OCI-LY7 (cell line): ENCODE results near the gene SUGP2. TPM values are rescaled to one million over a fixed set of nuclear protein-coding genes. Genes with fewer than 3 reads are reported as not detected.

Experiments used
- BruUV-seq: library from RNA; stranded (reverse); fragments of 400-500 nt; replicated peaks from 2 replicates; lab custom pipeline; 2021; lab: Mats Ljungman, UMichigan
- CTCF ChIA-PET: fragments of 300-600 bp; sonication (Branson Sonifier 250); formaldehyde crosslinking; loops from one replicate; lab custom pipeline; 2022; ENCODE audit warnings: antibody characterized with exemption; ENCODE audit not compliant: unreplicated experiment; lab: Charles Lee
- POLR2A ChIA-PET: fragments of 300-600 bp; sonication (Branson Sonifier 250); formaldehyde crosslinking; loops from one replicate; lab custom pipeline; 2022; ENCODE audit warnings: antibody characterized with exemption; lab: Charles Lee
- DNase-seq: peaks from one replicate; pipeline ENCODE4 v3.0.0-alpha.2; 2015; ENCODE audit warnings: low spot score
- H2AFZ ChIP-seq: fragments of 200-600 bp; sonication (generic), shearing (Covaris generic); 2 replicates; pipeline ENCODE4 v1.6.1; 2014; ENCODE audit warnings: mild to moderate bottlenecking, antibody characterized with exemption, low read length, moderate library complexity
- H3K27ac ChIP-seq: fragments of 200-600 bp; sonication (generic); 2 replicates; pipeline ENCODE4 v1.5.1; 2014; ENCODE audit warnings: mixed run types, low read depth, mild to moderate bottlenecking, moderate library complexity, low read length, inconsistent platforms; ENCODE audit not compliant: poor library complexity, severe bottlenecking
- H3K36me3 ChIP-seq: fragments of 200-600 bp; sonication (generic); 2 replicates; pipeline ENCODE4 v1.6.1; 2014; ENCODE audit warnings: mild to moderate bottlenecking, antibody characterized with exemption, low read length, moderate library complexity, mixed read lengths; ENCODE audit not compliant: insufficient read depth
- H3K4me1 ChIP-seq: fragments of 200-600 bp; sonication (generic); 2 replicates; pipeline ENCODE4 v1.5.1; 2014; ENCODE audit warnings: mild to moderate bottlenecking, low read length; ENCODE audit not compliant: insufficient read depth, poor library complexity, severe bottlenecking
- H3K4me2 ChIP-seq: fragments of 200-600 bp; sonication (generic); 2 replicates; pipeline ENCODE4 v1.6.1; 2014; ENCODE audit warnings: mild to moderate bottlenecking, low read length
- H3K4me3 ChIP-seq: fragments of 200-600 bp; sonication (generic); 2 replicates; pipeline ENCODE4 v1.5.1; 2014; ENCODE audit warnings: mild to moderate bottlenecking, low read depth, low read length; ENCODE audit not compliant: poor library complexity, severe bottlenecking
- H3K79me2 ChIP-seq: fragments of 200-600 bp; sonication (generic); 2 replicates; pipeline ENCODE4 v1.6.1; 2016; ENCODE audit warnings: low read depth, mild to moderate bottlenecking, low read length, moderate library complexity, mixed read lengths; ENCODE audit not compliant: insufficient read depth
- H3K9me2 ChIP-seq: fragments of 200-600 bp; sonication (generic); 2 replicates; pipeline ENCODE4 v1.6.1; 2016; ENCODE audit warnings: mild to moderate bottlenecking, low read length, mixed read lengths; ENCODE audit not compliant: insufficient read depth
- H3K9me3 ChIP-seq: fragments of 200-600 bp; sonication (generic); 2 replicates; pipeline ENCODE4 v1.6.1; 2014; ENCODE audit warnings: mild to moderate bottlenecking, mixed run types, low read length, mixed read lengths
- H4K20me1 ChIP-seq: fragments of 200-600 bp; sonication (generic); 2 replicates; pipeline ENCODE4 v1.6.1; 2014; ENCODE audit warnings: mild to moderate bottlenecking, antibody characterized with exemption, low read length, moderate library complexity, mixed read lengths; ENCODE audit not compliant: insufficient read depth
- EZH2phosphoT487 ChIP-seq: fragments of 200-600 bp; sonication (generic); IDR thresholded peaks from 2 replicates; pipeline ENCODE4 v1.6.1; 2018; ENCODE audit warnings: low read depth, borderline replicate concordance, mild to moderate bottlenecking, mixed run types, antibody characterized with exemption, low read length, moderate library complexity, mixed read lengths
- intact Hi-C: fragments of 100-400 bp; cut with micrococcal nuclease; formaldehyde crosslinking; loops from one replicate; pipeline ENCODE4 v1.10.0; 2022; ENCODE audit not compliant: unreplicated experiment
- total RNA-seq, 2 experiments: library from RNA; depleted of rRNA in 1 of 2; stranded (reverse); fragments of >200 nt in 1 of 2; shearing (Covaris generic) in 1 of 2; gene quantifications; 2 replicates each; pipeline ENCODE4 v1.2.3, GENCODE V29; 2014 to 2022
- TF ChIP-seq, protein P1 (sequence below): fragments of 200-600 bp; sonication (generic); conservative IDR thresholded peaks from 2 replicates; pipeline ENCODE4 v1.5.1; 2014; ENCODE audit warnings: mild to moderate bottlenecking, antibody characterized with exemption, low read length, moderate library complexity, mixed read lengths

Gene SUGP2
- total RNA-seq, 2 experiments from 2014 or later = 111 to 229 TPM

DNA sequence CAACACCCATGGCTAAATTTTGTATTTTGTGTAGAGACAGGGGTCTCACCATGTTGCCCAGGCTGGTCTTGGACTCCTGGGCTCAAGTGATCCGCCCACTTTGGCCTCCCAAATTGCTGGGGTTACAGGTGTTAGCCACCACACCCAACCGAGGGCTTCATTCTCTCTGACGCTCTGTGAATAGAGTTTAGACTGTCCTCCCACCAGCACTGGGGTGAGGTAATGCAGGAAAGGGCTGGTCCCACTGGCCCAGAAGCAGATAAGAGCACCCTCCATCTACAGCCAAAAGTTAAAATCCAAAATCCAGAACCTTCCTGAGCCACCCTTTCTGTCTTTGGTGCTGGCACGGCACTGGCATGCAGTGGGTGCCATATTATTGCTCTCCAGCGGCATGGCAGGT is 60.5 kb downstream of the SUGP2 start:
- intact Hi-C loops = no loop called here
- CTCF ChIA-PET = no interaction called here
- Histone ChIP-seq H2AFZ (no peak overlapping the region), H3K36me3 (no peaks in the 10 kb centered on the region), H3K79me2 (no peaks in the 10 kb centered on the region), H3K4me2 (no peak overlapping the region), H3K4me1 (no peaks in the 10 kb centered on the region), H3K4me3 (no peak overlapping the region), H3K27ac (no peak overlapping the region), H3K9me3 (no peaks in the 10 kb centered on the region), H4K20me1 (no peaks in the 10 kb centered on the region), H3K9me2 (no peaks in the 10 kb centered on the region)
- no TSS peak for BruUV-seq
- no peak for DNase-seq
- POLR2A ChIA-PET = no interaction called here
- TF ChIP-seq EZH2phosphoT487 = no peak
- TF ChIP-seq, protein P1, sequence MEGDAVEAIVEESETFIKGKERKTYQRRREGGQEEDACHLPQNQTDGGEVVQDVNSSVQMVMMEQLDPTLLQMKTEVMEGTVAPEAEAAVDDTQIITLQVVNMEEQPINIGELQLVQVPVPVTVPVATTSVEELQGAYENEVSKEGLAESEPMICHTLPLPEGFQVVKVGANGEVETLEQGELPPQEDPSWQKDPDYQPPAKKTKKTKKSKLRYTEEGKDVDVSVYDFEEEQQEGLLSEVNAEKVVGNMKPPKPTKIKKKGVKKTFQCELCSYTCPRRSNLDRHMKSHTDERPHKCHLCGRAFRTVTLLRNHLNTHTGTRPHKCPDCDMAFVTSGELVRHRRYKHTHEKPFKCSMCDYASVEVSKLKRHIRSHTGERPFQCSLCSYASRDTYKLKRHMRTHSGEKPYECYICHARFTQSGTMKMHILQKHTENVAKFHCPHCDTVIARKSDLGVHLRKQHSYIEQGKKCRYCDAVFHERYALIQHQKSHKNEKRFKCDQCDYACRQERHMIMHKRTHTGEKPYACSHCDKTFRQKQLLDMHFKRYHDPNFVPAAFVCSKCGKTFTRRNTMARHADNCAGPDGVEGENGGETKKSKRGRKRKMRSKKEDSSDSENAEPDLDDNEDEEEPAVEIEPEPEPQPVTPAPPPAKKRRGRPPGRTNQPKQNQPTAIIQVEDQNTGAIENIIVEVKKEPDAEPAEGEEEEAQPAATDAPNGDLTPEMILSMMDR = no peak

DNA sequence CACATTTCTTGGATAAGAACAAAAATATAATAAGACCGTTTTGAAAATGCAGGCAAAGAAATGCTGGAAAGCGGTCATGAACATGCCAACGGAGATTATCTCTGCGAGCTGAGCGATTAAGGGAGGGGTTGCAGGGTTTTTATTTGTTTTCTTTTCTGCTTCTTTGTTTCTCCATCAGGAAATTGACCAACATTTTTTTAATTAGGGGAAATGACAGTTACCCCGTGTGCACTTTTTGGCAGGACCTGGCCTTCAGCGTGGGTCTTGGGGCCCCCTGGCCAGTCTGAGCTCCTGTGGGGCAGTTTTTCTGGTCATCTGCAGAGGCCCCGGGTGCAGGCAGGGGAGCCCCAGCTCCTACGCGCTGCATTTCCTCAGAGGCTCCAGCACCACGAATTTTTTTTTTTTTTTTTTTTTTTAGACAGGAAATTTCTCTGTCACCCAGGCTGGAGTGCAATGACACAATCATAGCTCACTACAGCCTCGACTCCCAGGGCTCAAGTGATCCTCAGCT is 61.0 kb downstream of the SUGP2 start:
- Histone ChIP-seq H3K27ac (no peak overlapping the region), H3K4me1 (no peaks in the 10 kb centered on the region), H3K36me3 (no peaks in the 10 kb centered on the region), H2AFZ (no peak overlapping the region), H3K4me2 (no peak overlapping the region), H3K79me2 (no peaks in the 10 kb centered on the region), H3K9me2 (no peaks in the 10 kb centered on the region), H3K9me3 (no peaks in the 10 kb centered on the region), H4K20me1 (no peaks in the 10 kb centered on the region), H3K4me3 (no peak overlapping the region)
- no peak for DNase-seq
- CTCF ChIA-PET = no interaction called here
- POLR2A ChIA-PET = no interaction called here
- intact Hi-C loops = no loop called here
- no TSS peak for BruUV-seq
- TF ChIP-seq, protein P1 = no peak
- no peak for TF ChIP-seq EZH2phosphoT487

DNA sequence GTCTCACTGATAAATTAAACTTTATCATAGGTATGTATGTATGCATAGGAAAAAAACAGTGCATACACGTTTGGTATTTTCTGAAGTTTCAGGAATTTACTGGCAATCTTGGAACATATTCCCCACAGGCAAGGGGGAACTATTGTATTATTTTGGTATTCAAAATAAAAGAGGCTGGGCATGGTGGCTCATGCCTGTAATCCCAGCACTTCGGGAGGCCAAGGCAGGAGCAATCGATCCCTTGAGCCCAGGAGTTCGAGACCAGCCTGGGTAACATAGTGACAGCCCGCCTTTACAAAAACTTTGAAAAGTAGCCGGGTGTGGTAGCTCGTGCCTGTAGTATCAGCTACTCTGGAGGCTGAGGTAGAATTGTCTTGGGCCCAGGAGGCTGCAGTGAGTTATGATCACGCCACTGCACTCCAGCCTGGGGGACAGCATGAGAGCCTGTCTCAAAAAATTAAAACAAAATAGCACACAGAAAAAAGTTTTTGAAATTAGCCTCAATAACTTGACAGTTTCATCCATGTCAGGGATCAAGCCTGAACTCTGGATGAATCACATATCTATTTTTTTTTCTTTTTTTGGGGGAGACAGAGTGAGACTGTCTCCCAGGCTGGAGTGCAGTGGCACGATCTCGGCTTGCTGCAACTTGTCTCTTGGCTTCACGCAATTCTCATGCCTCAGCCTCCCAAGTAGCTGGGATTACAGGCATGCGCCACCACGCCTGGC is 63.2 kb downstream of the SUGP2 start:
- H3K4me2 ChIP-seq = no peak overlapping the region
- no peaks in the 10 kb centered on the region for H4K20me1 ChIP-seq
- no peak overlapping the region for H3K4me3 ChIP-seq
- ChIA-PET POLR2A (no interaction called here), CTCF (no interaction called here)
- no peak overlapping the region for H3K27ac ChIP-seq
- H2AFZ ChIP-seq = no peak overlapping the region
- no peaks in the 10 kb centered on the region for H3K9me3 ChIP-seq
- no peaks in the 10 kb centered on the region for H3K36me3 ChIP-seq
- TF ChIP-seq EZH2phosphoT487 = no peak
- TF ChIP-seq, protein P1 = no peak
- DNase-seq = no peak
- intact Hi-C loops = no loop called here
- no peaks in the 10 kb centered on the region for H3K9me2 ChIP-seq
- no TSS peak for BruUV-seq
- H3K4me1 ChIP-seq = peaks cover 6% of the 10 kb centered on the region
- H3K79me2 ChIP-seq = no peaks in the 10 kb centered on the region
